ENCODE measurements around the gene GRIN2A.

GRIN2A gene

GRCh38 chr16:9813665-9814064, 368.6 kb downstream of the GRIN2A start:
- no peak overlapping the region for H3K4me3 ChIP-seq (ENCODE audit: low read depth, low read length)
- TF ChIP-seq CTCF (conservative IDR thresholded peaks at IDR 0.05; ENCODE audit: low read depth, low read length), result no peak
- DNase-seq (ENCODE audit: low read depth), result no peak

DNA sequence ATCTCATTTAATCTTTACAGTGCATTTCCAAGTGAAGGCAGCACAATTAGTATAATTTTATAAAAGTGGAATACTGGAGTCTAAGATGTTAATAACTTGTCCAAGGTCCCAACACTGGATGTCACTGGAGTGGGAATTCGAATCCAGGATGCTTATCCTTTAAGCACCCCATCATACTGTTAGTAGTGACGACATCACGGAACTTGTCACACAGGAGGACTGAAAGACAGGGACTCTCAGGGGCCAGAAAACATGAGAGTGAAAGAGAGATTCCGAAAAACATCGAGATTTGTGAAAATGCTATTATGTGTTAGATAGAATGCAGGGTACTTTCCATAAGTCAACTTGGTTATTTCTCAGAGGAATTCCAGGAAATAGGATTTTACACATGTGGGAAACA, 374.0 kb downstream of the GRIN2A start:
- TF ChIP-seq CTCF (conservative IDR thresholded peaks at IDR 0.05; ENCODE audit: low read depth, low read length), result no peak
- no peak overlapping the region for H3K4me3 ChIP-seq (ENCODE audit: low read depth, low read length)

GRCh38 chr16:9807302-9807701, 374.9 kb downstream of the GRIN2A start:
- DNase-seq (ENCODE audit: low read depth), result no peak
- no peak overlapping the region for H3K4me3 ChIP-seq (ENCODE audit: low read depth, low read length)
- TF ChIP-seq CTCF (conservative IDR thresholded peaks at IDR 0.05; ENCODE audit: low read depth, low read length), result no peak

More for the DNA sequence above, 374.0 kb downstream of the GRIN2A start:
- no peak for DNase-seq (ENCODE audit: low read depth)

GRCh38 chr16:9805109-9805508, 377.1 kb downstream of the GRIN2A start:
- DNase-seq (ENCODE audit: low read depth), result no peak
- H3K4me3 ChIP-seq (ENCODE audit: low read depth, low read length), result no peak overlapping the region
- no peak for TF ChIP-seq CTCF (conservative IDR thresholded peaks at IDR 0.05; ENCODE audit: low read depth, low read length)

DNA sequence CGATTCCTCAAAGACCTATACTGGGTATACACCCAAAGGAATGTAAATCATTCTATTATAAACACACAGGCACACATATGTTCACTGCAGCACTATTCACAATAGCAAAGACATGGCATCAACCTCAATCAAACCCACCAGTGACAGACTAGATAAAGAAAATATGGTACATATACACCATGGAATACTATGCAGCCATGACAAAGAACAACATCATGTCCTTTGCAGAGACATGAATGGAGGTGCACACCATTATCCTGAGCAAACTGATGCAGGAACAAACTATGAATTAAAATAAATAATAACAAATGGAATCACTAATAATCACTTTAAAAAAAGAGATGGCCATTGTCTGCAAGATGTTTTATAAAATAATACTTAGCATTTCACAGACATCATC, 380.1 kb downstream of the GRIN2A start:
- no peak for TF ChIP-seq CTCF (conservative IDR thresholded peaks at IDR 0.05; ENCODE audit: low read depth, low read length)
- no peak for DNase-seq (ENCODE audit: low read depth)
- no peak overlapping the region for H3K4me3 ChIP-seq (ENCODE audit: low read depth, low read length)

DNA sequence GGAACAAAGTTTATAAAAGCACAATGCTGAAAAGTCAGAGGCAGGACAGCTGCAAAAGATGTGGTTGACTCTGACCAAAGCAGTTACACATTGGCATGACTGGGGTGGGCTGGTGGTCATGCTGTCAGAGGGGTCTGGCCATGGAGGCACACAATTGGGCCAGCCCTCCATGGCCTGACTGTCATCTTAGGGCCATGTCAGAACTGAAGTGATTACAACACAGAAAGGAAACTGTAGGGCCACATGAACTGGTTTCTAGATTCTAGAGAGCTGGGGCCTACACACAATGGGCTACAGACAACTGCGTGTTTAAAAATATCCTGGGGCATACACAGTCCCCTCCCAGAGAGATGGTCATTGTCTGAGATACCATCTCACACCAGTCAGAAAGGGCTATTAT, 380.6 kb downstream of the GRIN2A start:
- no peak overlapping the region for H3K4me3 ChIP-seq (ENCODE audit: low read depth, low read length)
- no peak for DNase-seq (ENCODE audit: low read depth)
- no peak for TF ChIP-seq CTCF (conservative IDR thresholded peaks at IDR 0.05; ENCODE audit: low read depth, low read length)

DNA sequence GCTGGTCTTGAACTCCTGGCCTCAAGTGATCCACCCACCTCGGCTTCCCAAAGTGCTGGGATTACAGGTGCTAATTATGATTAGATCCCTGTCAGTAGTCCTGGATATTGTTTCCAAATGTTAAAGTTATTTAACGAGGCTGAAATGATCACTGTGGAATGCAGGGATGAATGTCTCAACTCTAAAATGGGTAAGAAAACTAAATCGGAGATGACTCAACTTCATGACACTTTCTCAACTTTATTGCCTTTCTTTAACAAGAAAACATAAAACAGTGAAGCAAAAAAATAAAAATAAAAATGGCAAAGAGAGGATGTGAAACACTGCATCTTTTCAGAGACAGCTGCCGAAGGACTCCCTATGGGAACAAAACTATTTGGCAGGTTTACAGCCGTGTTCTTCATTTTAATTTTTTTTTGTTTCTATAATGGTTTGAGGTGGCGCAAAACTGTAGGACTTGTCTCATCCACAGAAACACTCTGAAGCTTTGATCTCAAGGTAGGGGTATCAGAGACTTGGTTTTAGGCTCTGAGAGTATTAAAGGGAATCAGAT, 382.0 kb downstream of the GRIN2A start:
- no peak for TF ChIP-seq CTCF (conservative IDR thresholded peaks at IDR 0.05; ENCODE audit: low read depth, low read length)
- no peak overlapping the region for H3K4me3 ChIP-seq (ENCODE audit: low read depth, low read length)
- DNase-seq (ENCODE audit: low read depth), result no peak

Measured in choroid plexus epithelial cell (primary cell).